Activated T-cell treated with anti-CD3 and anti-CD28 coated beads for 24 hours (primary cell): ENCODE data around the gene GLDN.

Experiments
- DNase-seq: peaks from one replicate; pipeline ENCODE4 v3.0.0-alpha.2; 2020; ENCODE audit warnings: low read depth

Gene GLDN

DNA sequence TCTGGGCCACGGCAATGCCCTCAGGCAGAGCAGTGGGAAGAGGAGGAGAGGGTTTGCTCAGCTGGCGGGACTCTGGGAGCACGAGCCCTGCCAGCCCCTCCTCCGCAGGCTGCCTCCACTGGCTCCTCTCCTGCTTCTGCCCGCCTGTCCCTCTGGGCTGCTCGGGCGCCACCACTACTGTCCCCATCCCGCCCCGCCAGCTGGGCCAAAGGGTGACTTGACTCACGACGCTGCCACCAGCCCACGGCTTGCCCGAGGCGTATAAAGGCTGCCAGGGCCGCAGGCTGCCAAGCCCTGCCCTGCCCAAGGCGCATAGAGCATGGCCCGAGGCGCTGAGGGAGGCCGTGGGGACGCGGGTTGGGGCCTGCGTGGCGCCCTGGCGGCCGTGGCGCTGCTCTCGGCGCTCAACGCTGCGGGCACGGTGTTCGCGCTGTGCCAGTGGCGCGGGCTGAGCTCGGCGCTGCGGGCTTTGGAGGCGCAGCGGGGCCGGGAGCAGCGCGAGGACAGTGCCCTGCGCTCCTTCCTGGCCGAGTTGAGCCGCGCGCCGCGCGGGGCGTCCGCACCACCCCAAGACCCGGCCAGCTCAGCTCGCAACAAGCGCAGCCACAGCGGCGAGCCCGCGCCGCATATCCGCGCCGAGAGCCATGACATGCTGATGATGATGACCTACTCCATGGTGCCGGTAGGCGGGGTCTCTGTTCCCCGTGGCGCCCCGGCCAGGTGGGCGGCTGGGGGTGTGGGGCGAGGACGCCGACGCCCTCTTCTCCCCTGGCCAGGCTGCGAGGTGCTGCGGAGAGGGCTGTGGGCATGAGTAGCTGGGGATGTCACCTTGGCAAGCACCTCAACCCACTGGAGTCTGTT lies at the start of gene GLDN:
Gene GLDN, plus strand, starts transcription at position 290 of the 861 bp plus-strand sequence. Its CDS starts 30 bp downstream, at position 320.
- no peak for DNase-seq

DNA sequence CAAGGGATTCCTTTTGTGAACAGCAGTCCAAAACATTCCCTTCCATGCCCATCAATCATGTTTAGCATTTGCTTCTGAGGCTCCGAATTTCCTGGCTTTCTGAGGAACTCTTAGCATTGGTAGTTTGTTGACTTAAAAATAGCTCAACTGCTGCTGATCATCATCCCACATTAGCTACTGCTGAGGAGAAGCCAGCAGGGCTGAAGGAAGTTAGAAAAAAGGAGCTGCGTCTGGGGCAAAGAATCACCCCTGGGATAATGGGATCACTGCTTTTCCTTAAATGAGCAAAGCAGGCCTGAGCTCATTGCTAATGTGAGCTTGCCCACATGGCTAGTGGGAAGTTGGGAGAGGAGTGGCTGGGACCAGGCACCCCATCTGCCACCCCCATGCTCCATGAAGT lies 42.8 kb upstream of the GLDN start:
- DNase-seq, result no peak

DNA sequence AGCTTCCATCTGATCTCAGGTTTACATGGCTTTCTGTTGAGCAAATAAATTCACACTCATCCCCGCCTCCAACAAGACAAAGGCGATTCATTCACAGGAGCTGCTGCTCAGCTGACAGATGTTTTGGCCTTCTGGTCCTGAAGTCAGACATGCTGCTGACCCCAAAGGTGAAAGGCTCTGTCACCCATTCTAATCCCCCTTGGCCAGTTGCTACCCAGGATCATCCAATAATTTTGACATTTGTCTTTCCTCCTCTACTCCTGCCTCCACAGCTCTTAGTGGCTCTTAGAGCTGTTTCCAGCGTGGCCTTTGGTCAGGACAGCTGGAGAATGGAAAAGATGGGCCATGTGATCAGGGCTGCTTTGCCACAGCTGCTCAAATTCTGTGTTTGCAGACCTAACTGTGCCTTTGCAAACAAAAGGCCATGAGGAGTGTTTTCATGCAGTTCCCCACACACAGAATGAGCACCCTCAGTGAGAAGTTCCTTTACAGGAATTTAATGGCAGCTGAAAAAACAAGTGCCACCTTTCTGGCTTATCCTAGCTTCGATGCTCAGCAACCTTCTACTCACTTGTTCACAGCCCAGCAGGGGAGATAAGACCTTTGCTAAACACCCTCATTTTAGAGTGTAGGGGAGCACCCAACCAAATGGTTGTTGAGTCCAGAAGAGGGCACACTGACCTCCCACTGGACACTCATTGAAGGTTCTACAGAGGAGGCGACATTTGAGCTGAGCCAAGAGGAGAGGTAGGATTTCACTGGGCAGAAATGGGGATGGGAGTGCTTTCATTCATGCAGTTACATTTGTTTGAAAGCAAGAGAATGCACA lies 42.1 kb upstream of the GLDN start:
- DNase-seq, result no peak

DNA sequence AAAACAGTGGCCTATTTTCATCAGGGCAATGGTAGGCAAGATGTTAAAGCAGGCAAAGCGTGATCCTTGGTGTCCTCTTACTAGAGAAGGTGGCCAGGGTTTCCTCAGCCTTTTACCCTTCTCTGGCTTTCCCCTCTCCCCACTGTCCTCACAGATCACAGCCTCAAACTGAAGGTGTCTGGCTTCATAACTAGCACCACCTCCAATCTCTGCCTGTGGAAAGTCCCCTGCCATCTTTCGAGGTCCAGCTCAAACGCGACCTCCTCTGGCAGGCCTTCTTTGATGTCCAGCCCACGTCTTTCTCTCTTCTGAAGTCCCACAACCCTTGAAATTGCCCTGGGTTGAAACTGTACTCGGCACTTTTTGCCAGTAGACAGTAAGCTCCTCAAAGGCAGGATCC lies 39.0 kb upstream of the GLDN start:
- no peak for DNase-seq

DNA sequence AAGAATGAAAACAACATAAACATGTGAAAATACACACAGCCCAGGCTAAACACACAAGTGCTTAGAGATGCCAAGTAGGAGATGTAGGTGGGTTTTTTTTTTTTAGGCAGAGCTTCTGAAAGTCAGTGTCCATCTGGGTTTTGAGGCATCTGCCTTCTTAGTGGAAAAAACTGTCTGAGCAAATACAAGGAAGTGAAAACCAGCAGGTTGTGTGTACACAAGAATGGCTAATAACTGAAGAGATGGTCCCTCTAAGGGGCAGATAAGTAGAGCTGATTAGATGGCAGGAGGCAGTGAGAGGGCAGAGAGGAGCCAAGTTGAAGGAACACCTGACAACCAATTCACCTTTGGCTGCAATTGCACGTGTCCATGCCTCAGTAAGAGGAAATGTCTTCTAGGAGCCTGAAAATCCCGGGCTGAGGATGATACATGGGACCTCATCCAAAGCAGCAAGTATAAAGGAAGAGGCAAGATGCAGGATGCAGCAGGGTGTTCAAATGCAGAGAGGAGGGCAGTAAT lies 37.9 kb upstream of the GLDN start:
- DNase-seq, result no peak

DNA sequence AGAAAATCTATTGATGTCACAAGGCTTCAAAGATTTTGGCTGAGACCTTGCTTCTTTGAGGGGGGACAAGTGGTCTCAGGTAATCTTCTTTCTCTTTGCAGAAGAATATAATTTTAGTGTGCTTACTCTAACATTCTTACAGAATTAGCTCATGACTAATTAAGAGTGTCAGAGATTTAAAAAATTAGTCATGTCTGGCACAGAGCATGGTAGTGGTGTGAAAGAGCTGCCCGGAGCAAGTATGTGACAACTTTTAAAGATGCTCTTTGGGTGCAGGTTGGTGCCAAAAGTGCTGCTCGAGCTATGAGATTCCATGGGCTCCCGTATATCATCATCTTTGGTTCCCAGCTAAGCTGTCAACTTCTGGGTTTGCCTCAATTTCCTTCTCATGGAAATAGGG lies 34.1 kb upstream of the GLDN start:
- DNase-seq, result no peak

DNA sequence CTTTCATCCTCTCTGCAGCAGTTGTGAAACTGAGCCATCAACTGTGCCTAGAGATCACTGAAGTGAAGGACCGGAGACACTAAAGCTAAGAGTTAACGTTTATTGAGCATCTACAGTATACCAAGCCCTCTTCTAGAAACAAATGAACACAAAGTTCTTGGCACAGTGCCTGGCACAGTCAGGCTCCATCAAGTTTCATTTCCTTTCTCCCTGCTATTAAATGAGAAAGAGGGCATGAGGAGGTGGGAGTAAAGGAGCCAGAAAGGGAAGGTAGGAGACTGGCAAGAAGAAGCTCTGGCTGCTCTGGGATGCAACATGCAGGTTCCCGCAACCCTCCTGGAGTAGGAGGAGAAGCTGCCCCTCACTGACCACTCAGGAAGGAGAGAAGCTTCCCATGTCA lies 33.6 kb upstream of the GLDN start:
- no peak for DNase-seq

DNA sequence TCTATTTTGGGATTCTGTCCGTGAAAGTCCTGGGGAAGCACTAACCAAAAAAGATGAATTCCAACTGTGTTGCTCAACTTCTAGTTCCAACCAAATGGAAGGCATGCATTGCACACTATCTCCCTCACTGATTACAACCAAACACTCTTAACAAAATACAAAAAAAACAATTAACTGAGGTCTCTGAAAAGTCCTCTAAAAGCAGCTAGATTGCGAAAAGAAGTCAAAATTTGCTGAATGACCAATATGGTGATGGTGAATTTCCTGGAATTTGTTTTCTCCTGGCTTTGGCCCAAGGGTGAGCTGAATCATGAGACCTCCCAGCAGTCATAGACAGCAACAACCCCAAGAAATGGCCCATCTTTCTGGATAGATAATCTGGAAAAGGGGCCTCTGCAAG lies 31.4 kb upstream of the GLDN start:
- DNase-seq, result no peak

DNA sequence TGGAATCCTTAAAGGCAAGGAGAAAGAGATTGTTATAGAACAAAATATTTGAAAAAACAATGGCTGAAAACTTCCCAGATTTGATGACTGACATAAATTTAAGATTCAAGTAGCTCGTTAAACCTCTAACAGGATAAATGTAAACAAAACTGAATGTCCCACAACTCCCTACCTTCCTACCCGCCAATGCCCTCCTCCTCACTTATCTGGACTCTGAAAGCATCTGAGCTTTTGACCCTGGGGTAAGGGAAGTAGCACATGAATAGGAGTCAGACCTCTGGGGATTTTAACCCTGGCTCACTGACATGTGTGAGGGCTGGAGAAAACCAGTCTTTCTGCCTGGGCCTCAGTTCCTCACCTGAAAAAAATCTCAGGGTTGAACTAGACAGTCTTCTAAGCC lies 29.9 kb upstream of the GLDN start:
- no peak for DNase-seq

DNA sequence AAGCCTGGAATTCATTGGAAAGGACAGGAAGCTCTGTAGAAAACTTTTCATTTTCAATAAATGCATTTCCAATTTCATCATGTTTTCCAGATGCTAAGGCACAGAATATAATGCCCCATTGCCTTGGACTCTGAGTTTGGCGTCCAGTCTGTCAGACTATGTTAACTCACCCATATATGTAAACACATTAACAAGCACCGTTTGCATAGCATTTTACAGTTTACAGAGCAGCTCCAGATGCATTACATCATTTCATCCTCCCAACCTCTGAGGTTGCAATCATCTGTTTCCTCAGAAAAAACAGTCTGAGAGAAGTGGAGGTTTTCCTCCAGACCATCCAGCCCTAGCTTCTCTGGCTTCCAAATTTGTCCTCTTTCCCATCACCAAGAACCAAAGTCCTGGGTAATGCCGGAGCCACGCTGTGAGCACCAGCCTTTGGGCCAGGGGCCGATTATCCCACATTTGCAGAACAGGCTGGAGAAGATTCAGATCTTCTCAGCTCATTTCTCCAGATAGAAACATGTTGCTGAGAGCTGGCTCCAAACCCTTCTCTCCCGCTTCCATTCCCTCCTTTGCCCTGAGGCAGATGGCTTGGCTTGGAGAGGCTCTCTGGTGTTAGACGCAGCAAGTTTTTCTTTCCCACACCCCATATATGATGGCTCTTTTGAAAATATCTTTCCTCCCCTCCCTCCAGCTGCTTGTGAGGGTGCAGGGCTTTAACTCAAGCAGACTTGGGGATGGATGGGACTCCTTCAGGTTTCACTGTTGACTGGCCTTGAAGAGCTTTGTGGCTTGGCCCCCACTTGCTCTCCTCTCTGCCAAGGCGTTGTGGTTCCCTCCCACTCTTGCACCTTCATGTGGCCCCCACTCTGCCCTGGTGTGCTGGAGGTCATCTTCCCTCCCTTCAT lies 29.0 kb upstream of the GLDN start:
- no peak for DNase-seq

DNA sequence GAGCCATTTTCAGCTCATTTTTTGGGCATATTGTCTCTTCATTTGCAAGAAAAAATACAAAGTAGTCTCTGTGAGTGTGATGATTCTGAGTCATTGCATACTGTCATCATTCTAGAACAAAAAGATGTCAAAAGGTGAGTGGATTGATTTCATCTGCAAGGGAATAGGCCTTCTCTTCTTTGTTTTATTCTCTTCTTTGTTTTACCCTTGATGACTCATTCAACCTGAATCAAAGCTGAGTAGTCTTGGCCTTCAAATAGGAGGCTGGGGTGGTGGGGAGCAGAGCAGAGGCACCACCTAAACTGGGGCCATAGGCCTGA lies 28.4 kb upstream of the GLDN start:
- DNase-seq, result no peak

DNA sequence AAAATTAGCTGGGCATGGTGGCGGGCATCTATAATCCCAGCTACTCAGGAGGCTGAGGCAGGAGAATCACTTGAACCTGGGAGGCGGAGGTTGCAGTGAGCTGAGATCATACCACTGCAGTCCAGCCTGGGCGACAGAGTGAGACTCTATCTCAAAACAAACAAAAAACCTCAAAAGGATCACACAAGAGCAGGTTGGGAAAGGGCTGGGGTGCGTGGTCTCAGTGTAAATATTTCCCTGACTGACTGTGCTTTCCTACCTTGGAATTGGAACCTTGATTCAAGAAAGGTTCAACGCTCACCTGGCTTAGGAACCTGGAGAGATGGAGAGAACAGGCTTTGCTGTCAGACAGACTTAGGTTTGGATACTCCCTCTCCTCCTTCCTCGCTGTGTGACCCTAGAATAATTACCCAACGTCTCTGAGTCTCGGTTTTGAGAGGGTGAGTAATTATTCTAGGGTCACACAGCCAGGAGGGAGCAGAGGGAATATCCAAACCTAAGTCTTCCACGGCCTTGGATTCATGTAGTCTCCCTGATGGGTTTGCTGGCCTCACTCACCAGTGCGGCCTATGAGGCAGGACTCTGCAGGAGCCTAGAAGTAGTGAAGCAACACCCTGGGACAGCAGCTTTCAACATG lies 27.7 kb upstream of the GLDN start:
- DNase-seq, result no peak

DNA sequence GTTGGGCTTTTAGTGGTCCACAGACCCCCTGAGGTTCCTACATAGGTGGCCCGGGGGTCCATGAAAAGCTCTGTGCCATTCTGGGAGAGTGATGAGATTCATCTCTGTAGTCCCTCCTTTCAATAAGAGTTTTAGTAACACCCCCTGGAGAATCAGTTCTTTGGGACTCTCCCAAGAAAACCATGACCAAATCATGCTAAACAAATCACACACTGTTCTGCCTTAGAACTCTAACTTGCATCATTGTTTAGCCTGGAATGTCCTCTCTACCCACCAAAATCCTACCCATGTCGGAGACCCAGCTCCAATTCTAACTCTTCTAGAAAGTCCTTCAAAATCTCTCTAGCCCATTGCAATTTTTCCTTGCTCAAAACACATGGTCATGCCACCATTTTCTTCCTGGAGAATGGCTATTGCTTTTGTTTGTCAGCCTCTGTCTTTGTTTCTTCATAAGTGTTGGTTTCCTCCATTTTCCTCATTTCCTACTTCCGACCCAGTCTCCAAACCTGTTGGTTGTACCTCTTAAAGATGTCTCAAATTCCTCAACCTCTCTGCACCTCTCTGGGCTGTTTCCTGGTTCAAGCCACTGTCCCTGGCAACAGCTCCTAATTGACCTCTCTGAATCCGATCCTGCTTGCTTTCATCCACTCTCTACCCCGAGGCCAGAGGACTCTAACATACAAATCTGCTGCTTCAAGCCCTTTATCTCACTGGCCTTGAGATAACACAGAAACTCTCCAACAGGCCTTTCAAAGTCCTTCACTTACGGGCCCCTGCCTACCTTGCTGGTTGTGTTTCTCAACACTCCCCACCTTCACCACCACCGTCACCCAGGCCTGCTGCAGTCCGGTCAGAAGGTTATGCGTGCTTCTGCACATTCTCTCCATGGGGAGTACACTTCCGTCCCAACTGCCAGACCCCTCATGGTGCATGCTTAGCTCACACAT lies 26.8 kb upstream of the GLDN start:
- DNase-seq, result no peak

DNA sequence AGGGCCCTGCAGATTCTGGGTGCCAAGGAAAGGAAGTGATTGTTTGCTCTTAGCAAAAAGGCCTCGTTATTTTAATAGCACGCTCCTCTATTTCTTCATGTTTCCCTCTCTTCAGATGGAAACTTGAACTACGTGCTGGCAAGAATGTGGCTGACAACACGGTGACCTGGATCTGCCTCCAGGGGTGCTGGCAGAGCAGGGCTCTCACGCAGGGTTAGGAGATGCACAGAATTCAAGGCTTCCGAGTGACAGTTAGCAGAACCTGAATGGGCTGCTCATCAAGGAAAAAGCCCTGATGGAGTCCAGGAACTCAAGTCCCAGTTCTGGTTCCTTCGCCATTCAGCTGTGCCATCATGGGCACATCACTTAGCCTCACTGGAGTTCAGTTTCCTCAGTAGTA lies 25.7 kb upstream of the GLDN start:
- DNase-seq, result no peak

DNA sequence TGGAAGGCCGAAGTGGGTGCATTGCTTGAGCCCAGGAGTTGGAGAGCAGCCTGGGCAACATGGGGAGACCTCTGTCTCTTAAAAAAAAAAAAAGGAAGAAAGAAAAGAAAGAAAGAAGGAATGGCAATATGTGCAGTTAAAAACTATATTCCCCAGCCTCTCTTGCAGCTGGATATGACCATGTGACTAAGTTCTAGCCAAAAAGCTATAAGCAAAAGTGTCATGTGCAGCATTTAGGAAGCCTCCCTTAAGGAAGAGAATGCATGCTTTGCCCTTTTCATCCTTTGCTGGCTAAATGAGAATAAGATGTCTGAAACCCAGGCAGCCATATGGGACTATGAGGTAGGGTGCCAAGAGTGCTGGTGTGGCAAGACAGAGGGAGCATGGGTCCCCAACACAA lies 24.8 kb upstream of the GLDN start:
- no peak for DNase-seq

DNA sequence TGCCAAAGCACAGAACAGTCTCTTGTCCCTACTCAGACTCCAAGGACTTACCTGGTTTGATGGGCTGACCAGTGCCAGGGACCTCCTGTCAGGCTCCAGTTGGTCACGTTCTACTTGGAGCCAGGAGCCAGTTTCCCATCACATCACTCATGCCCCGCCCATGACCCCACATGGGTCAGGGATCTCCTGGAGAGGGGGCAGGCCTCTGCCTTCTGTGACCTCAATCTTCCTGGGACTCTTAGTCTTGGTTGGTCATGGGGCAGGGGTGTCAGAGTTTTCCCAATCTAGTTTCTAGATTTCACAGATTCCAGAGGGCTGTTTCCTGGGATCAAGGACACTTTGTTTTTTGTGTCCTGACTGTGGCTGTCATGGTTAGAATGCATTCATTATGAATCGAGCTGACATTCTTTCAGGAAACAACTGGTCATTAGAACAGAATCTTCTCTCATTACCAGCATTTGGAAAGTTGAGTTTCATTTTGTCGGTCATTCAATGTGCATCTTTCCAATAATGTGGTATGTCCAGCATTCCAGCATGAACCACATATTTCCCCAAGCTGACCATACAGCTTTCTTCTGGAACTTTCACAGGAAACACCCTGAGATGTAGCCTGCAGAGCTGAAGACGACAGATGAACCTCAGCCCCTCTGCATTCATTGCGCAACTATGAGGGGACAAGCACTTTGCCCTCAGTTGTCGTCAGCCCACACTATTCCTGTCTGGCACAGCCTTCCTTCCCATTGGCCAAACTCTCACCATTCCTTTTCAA lies 22.9 kb upstream of the GLDN start:
- no peak for DNase-seq

DNA sequence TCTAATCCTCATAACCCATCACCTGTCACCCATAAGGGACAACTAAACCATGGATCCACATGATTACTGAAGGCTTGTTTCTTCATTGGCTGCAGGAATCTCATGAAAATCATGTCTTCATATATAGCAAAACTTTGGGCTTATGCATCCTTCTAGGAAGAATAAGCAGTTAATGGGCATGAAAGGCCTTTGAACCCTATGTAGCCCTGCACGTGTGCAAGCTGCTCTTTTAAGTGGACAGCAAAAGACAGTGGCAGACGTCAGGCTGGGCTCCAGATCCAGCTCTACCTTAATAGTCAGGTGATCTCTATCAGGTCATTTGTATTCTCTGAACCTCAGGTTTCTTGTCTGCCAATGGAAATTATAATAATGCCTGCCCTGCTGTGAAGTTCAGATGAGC lies 21.9 kb upstream of the GLDN start:
- DNase-seq, result no peak

DNA sequence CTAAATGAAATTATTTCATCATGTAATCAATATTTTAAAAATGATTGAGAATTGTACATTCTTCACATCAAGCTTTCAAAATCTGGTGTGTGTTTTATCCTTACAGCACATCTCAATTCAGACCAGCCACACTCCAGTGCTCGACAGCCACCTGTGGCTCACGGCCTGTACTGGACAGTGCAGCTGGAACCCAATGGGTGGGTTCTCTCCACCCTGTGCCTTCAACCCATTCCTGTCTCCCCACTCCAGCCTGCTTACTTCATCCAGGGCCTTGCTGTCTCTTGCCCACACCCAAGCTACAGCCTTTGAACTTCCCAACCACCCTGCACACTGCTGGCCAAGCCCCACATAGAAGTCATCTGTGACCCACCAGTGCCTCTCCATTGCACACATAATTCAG lies 20.6 kb upstream of the GLDN start:
- no peak for DNase-seq

DNA sequence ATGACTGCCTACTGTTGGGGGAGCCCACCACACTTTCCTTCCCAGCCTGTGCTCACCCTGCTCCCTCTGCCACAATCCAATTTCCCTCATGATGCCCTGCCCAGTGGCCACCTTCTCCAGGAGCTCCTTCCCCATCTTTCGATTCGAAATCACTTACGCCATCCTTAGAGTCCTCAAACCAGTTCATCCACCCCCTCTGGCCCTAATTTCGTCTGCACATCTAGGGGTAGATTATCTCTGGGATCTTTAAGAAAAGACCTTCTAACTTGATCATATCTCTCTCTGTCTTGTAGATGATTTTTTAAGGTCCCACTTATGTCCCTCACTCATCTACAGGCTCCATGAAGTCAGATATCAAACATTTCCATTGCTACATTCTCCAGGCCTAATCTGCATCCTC lies 20.1 kb upstream of the GLDN start:
- no peak for DNase-seq
